Spleen (tissue), 11 donors: Measurements from ENCODE around the gene ALDH5A1. TPM values are rescaled to one million over a fixed set of nuclear protein-coding genes. Genes with fewer than 3 reads are reported as not detected.

Experiments
- DNase-seq: peaks from one replicate; pipeline ENCODE4 v3.0.0-alpha.2; 2020
- H3K27ac ChIP-seq, 8 donors: fragments of 200-600 bp; sonication (generic) in 7 of 8; 1 replicate in 4 of 8; 2 replicates in 4 of 8; pipeline versions ENCODE4 v1.5.0 to v1.8.0; 2016 to 2021; ENCODE audit warnings: inconsistent platforms in 4 of 8, mild to moderate bottlenecking in 4 of 8, moderate library complexity in 1 of 8
- H3K27me3 ChIP-seq, 7 donors: fragments of 200-600 bp; sonication (generic) in 6 of 7; replicated peaks in 1 of 7; 1 replicate in 4 of 7; 2 replicates in 3 of 7; pipeline versions ENCODE4 v1.5.0 to v1.8.0; 2016 to 2021; ENCODE audit warnings: inconsistent platforms in 3 of 7, mild to moderate bottlenecking in 1 of 7
- H3K36me3 ChIP-seq, 6 donors: fragments of 200-600 bp; sonication (generic) in 5 of 6; 1 replicate in 4 of 6; 2 replicates in 2 of 6; pipeline versions ENCODE4 v1.5.0 to v1.8.0; 2016 to 2021; ENCODE audit warnings: inconsistent platforms in 2 of 6
- H3K4me1 ChIP-seq, 6 donors: fragments of 200-600 bp; sonication (generic) in 5 of 6; 1 replicate in 3 of 6; 2 replicates in 3 of 6; pipeline versions ENCODE4 v1.5.0 to v1.8.0; 2016 to 2021; ENCODE audit warnings: inconsistent platforms in 3 of 6
- H3K4me3 ChIP-seq, 8 donors: fragments of 200-600 bp; sonication (generic) in 7 of 8; 1 replicate in 4 of 8; 2 replicates in 4 of 8; pipeline versions ENCODE4 v1.5.0 to v1.8.0; 2016 to 2021; ENCODE audit warnings: inconsistent platforms in 4 of 8, mild to moderate bottlenecking in 4 of 8, moderate library complexity in 2 of 8
- H3K9me3 ChIP-seq, 8 donors: fragments of 200-600 bp; sonication (generic) in 7 of 8; 1 replicate in 4 of 8; 2 replicates in 4 of 8; pipeline versions ENCODE4 v1.5.0 to v1.8.0; 2016 to 2021; ENCODE audit warnings: inconsistent platforms in 4 of 8
- CTCF ChIP-seq, 11 experiments: fragments of 200-600 bp in 7 of 11; fragments of 450-650 bp in 4 of 11; sonication (generic) in 4 of 11; IDR thresholded peaks in 8 of 11; conservative IDR thresholded peaks in 3 of 11; 1 replicate in 7 of 11; 2 replicates in 4 of 11; pipeline versions ENCODE4 v1.4.0 to v1.8.0; 2016 to 2021; ENCODE audit warnings: antibody characterized with exemption in 11 of 11, inconsistent platforms in 4 of 11, mild to moderate bottlenecking in 1 of 11
- POLR2A ChIP-seq, 3 donors: fragments of 450-650 bp; IDR thresholded peaks; one replicate each; pipeline ENCODE4 v1.5.1; 2017; ENCODE audit warnings: antibody characterized with exemption in 3 of 3, mild to moderate bottlenecking in 1 of 3
- POLR2AphosphoS5 ChIP-seq, 3 donors: sonication (generic); formaldehyde crosslinking; IDR thresholded peaks; one replicate each; pipeline ENCODE4 v1.5.1; 2017; ENCODE audit warnings: antibody characterized with exemption in 3 of 3
- WGBS, 5 donors: extraction: QIAGEN DNeasy Blood & Tissue Kit in 3 of 5; methylation state at CpG; one replicate each; pipeline versions ENCODE4 v1.1.5 to v1.1.7; 2013 to 2018; 5-methylcytosine and 5-hydroxymethylcytosine counted together
- intact Hi-C: fragments of 100-400 bp; cut with DNase I; formaldehyde crosslinking; loops from one replicate; pipeline ENCODE4 v1.15.0; 2023; ENCODE audit warnings: low total_unique reads
- polyA plus RNA-seq, 3 donors: library from polyadenylated mRNA; stranded (reverse); fragments of 200-250 nt; gene quantifications; one replicate each; pipeline ENCODE4 v1.2.1, GENCODE V29; 2013
- total RNA-seq, 7 donors: library from RNA; depleted of rRNA in 3 of 7; stranded (reverse); fragments of >200 nt in 3 of 7; fragmentation: NEBNext Ultra II Directional in 4 of 7; extraction: Animal tissue kit (Norgen Biotek cat#: 25700) in 4 of 7; gene quantifications; one replicate each; pipeline versions ENCODE4 v1.1.0 to v1.2.1, GENCODE V29; 2016 to 2021
- donor health status: healthy with polysubstance abuse.
- donor health status: DM: no; HTN: no; CAD: no; lungs with moderate emphysema.
- donor health status: DM: no; HTN: no; CAD: no.
- donor health status: Bipolar disorder and iron deficiency.
- donor health status: healthy.
- donor health status: DM: no; HTN: no; CAD: no.
- donor health status: DM: yes; HTN: yes; CAD: no.

Gene ALDH5A1
- total and polyA plus RNA-seq, 10 donors: 5.7 to 16.6 (median 10.1) TPM

DNA sequence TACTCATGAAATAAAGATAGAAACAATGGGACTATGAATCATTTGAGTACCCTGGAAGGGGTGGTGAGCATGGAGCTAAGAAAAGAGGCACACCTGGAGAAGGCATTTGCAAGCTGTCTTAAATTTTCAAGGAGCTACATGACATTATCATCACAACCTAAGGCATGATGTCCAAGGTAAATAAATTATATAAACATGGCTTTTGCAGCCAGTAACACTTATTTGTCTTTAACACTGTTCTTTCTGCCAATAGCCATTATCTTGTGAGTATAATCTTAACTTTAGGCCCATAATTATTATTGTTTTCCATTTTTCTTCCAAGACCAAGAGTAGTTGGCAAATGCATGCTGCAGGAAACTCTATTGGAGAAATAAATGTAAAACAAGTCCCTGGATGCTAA lies 63.7 kb downstream of the ALDH5A1 start:
- no peak overlapping the region for H3K4me3 ChIP-seq
- intact Hi-C loops: no loop called here

GRCh38 chr6:24564081-24564480 lies 69.3 kb downstream of the ALDH5A1 start:
- Histone ChIP-seq H3K4me1 (no peaks in the 10 kb centered on the region), H3K27me3 (no peaks in the 10 kb centered on the region), H3K9me3 (no peaks in the 10 kb centered on the region), H3K36me3 (no peaks in the 10 kb centered on the region), H3K4me3 (no peak overlapping the region), H3K27ac (no peak overlapping the region)
- DNase-seq: no peak
- WGBS, 5 donors: 80 to 87% (median 84%) methylated on average over 10 of the region's 10 CpGs
- TF ChIP-seq POLR2AphosphoS5 (IDR thresholded peaks at IDR 0.05) (no peak), POLR2A (IDR thresholded peaks at IDR 0.05) (no peak), CTCF (IDR thresholded peaks at IDR 0.05 in 8 of 11, conservative IDR thresholded peaks at IDR 0.05 in 3 of 11) (no peak)
- intact Hi-C loops: no loop called here

More for the DNA sequence above, 63.7 kb downstream of the ALDH5A1 start:
- TF ChIP-seq POLR2A (IDR thresholded peaks at IDR 0.05) (no peak), POLR2AphosphoS5 (IDR thresholded peaks at IDR 0.05) (no peak), CTCF (IDR thresholded peaks at IDR 0.05 in 8 of 11, conservative IDR thresholded peaks at IDR 0.05 in 3 of 11) (no peak)
- Histone ChIP-seq H3K27me3 (no peaks in the 10 kb centered on the region), H3K9me3 (no peaks in the 10 kb centered on the region), H3K36me3 (no peaks in the 10 kb centered on the region), H3K27ac (no peak overlapping the region), H3K4me1 (no peaks in the 10 kb centered on the region)
- DNase-seq: no peak

- 92 to 97% (median 94%) methylated on average over 9 of the region's 9 CpGs for WGBS, 5 donors
- intact Hi-C loops: no loop called here
- no peak overlapping the region for H3K4me3 ChIP-seq
- TF ChIP-seq POLR2AphosphoS5 (IDR thresholded peaks at IDR 0.05) (no peak), CTCF (IDR thresholded peaks at IDR 0.05 in 8 of 11, conservative IDR thresholded peaks at IDR 0.05 in 3 of 11) (no peak), POLR2A (IDR thresholded peaks at IDR 0.05) (no peak)
- no peaks in the 10 kb centered on the region for H3K4me1 ChIP-seq
- DNase-seq: no peak
- no peaks in the 10 kb centered on the region for H3K27me3 ChIP-seq
- H3K27ac ChIP-seq: no peak overlapping the region
- no peaks in the 10 kb centered on the region for H3K36me3 ChIP-seq
- no peaks in the 10 kb centered on the region for H3K9me3 ChIP-seq
These were observed 70.4 kb downstream of the ALDH5A1 start for GRCh38 chr6:24565196-24565595.

GRCh38 chr6:24566020-24566767 lies 71.4 kb downstream of the ALDH5A1 start:
- Histone ChIP-seq H3K4me3 (no peak overlapping the region), H3K27ac (no peak overlapping the region), H3K36me3 (no peaks in the 10 kb centered on the region), H3K27me3 (no peaks in the 10 kb centered on the region), H3K9me3 (no peaks in the 10 kb centered on the region), H3K4me1 (no peaks in the 10 kb centered on the region)
- 84 to 93% (median 92%) methylated on average over 5 of the region's 5 CpGs for WGBS, 5 donors
- intact Hi-C loops: no loop called here
- DNase-seq: no peak
- TF ChIP-seq CTCF (IDR thresholded peaks at IDR 0.05 in 8 of 11, conservative IDR thresholded peaks at IDR 0.05 in 3 of 11) (no peak), POLR2AphosphoS5 (IDR thresholded peaks at IDR 0.05) (no peak), POLR2A (IDR thresholded peaks at IDR 0.05) (no peak)
